GM12878 (cell line): ENCODE data around the gene SRGAP2. TPM values are rescaled to one million over a fixed set of nuclear protein-coding genes. Genes with fewer than 3 reads are reported as not detected.
"Not testable (repeated sequence)": the region's sequence is repeated elsewhere in the genome, so short reads cannot be mapped to it uniquely, and the experiment has no call there.

Experiments
- ATAC-seq: fragments of 200-7000 bp; cut with Tn5 transposase; 3 replicates; pipeline ENCODE4 v1.9.1; 2020; ENCODE audit warnings: mild to moderate bottlenecking, moderate library complexity
- BruUV-seq: library from RNA; stranded (reverse); fragments of 400-500 nt; replicated peaks from 2 replicates; lab custom pipeline; 2021; lab: Mats Ljungman, UMichigan
- CTCF ChIA-PET: fragments of 300-600 bp; sonication (Branson Sonifier 250); formaldehyde crosslinking; extraction: SDS; loops from one replicate; lab custom pipeline; 2021; ENCODE audit warnings: inconsistent platforms; lab: Yijun Ruan, JAX
- POLR2A ChIA-PET: fragments of 350-600 bp; formaldehyde crosslinking; extraction: SDS; loops from one replicate; lab custom pipeline; 2021; ENCODE audit warnings: inconsistent platforms; lab: Charles Lee
- RAD21 ChIA-PET: fragments of 300-600 bp; sonication (Branson Sonifier 250); formaldehyde crosslinking; loops from one replicate; lab custom pipeline; 2023; ENCODE audit warnings: antibody characterized with exemption; ENCODE audit not compliant: unreplicated experiment; lab: Charles Lee
- SMC1A ChIA-PET: fragments of 300-600 bp; sonication (Branson Sonifier 250); formaldehyde crosslinking; loops from one replicate; lab custom pipeline; 2023; ENCODE audit not compliant: unreplicated experiment, uncharacterized antibody; lab: Charles Lee
- DNase-seq: peaks from one replicate; pipeline ENCODE4 v3.0.0-alpha.2; 2011; ENCODE audit warnings: low read depth, low spot score
- FAIRE-seq: peaks from 3 replicates; lab custom pipeline; 2011; peaks lifted over from hg19 to GRCh38; lab: Jason Lieb, UNC
- H2AFZ ChIP-seq: 2 replicates; pipeline ENCODE4 v1.6.0; 2011; ENCODE audit warnings: low read depth, low read length, control low read depth; ENCODE audit not compliant: control insufficient read depth
- H3K27ac ChIP-seq: 2 replicates; pipeline ENCODE4 v1.5.1; 2011; ENCODE audit warnings: control low read depth; ENCODE audit not compliant: control insufficient read depth, insufficient read depth
- H3K27me3 ChIP-seq, 2 experiments: replicated peaks in 1 of 2; 2 replicates each; pipeline versions ENCODE4 v1.6.0 to v1.6.1; 2011; ENCODE audit warnings: low read length in 1 of 2; ENCODE audit not compliant: control insufficient read depth in 2 of 2, insufficient read depth in 2 of 2
- H3K36me3 ChIP-seq, 2 experiments: 2 replicates each; pipeline ENCODE4 v1.5.1; 2011; ENCODE audit warnings: low read length in 1 of 2; ENCODE audit not compliant: control insufficient read depth in 2 of 2, insufficient read depth in 2 of 2
- H3K4me1 ChIP-seq: 2 replicates; pipeline ENCODE4 v1.6.1; 2011; ENCODE audit warnings: mild to moderate bottlenecking, low read length, moderate library complexity, mixed read lengths; ENCODE audit not compliant: control insufficient read depth, insufficient read depth
- H3K4me2 ChIP-seq: 2 replicates; pipeline ENCODE4 v1.6.0; 2011; ENCODE audit warnings: control low read depth; ENCODE audit not compliant: control insufficient read depth, insufficient read depth
- H3K4me3 ChIP-seq: fragments of 200-600 bp; sonication (generic); 2 replicates; pipeline ENCODE4 v1.5.1; 2016
- H3K79me2 ChIP-seq: 2 replicates; pipeline ENCODE4 v1.6.0; 2011; ENCODE audit warnings: low read length; ENCODE audit not compliant: control insufficient read depth, insufficient read depth
- H3K9ac ChIP-seq: 2 replicates; pipeline ENCODE4 v1.8.0; 2011; ENCODE audit warnings: low read length, control low read depth, mixed read lengths; ENCODE audit not compliant: control insufficient read depth, insufficient read depth
- H3K9me3 ChIP-seq: replicated peaks from 3 replicates; pipeline ENCODE4 v1.5.1; 2011; ENCODE audit warnings: mild to moderate bottlenecking, low read length; ENCODE audit not compliant: control insufficient read depth, insufficient read depth
- H4K20me1 ChIP-seq: 2 replicates; pipeline ENCODE4 v1.6.0; 2011; ENCODE audit not compliant: control insufficient read depth, insufficient read depth
- ATF7 ChIP-seq: fragments of 450-650 bp; IDR thresholded peaks from 2 replicates; pipeline ENCODE4 v1.6.1; 2016; ENCODE audit warnings: low read depth, mild to moderate bottlenecking
- BHLHE40 ChIP-seq, 2 experiments: fragments of 450-650 bp in 1 of 2; IDR thresholded peaks; 2 replicates each; pipeline ENCODE4 v1.6.1; 2011 to 2017; ENCODE audit warnings: low read depth in 2 of 2, borderline replicate concordance in 1 of 2, improper control_type of control experiment in 1 of 2, low read length in 1 of 2, mild to moderate bottlenecking in 1 of 2
- CHD2 ChIP-seq: IDR thresholded peaks from 2 replicates; pipeline ENCODE4 v1.6.1; 2011; ENCODE audit warnings: low read depth, low read length, improper control_type of control experiment, borderline replicate concordance
- CREB1 ChIP-seq: IDR thresholded peaks from 2 replicates; pipeline ENCODE4 v1.6.1; 2012; ENCODE audit warnings: low read depth, mild to moderate bottlenecking, inconsistent platforms
- FOS ChIP-seq: IDR thresholded peaks from 3 replicates; pipeline ENCODE4 v1.6.1; 2011; ENCODE audit warnings: borderline replicate concordance; ENCODE audit not compliant: insufficient read length; ENCODE audit errors: extremely low read depth
- HDGF ChIP-seq: fragments of 450-650 bp; IDR thresholded peaks from 2 replicates; pipeline ENCODE4 v1.6.1; 2016; ENCODE audit warnings: antibody characterized with exemption
- NFYB ChIP-seq: IDR thresholded peaks from 2 replicates; pipeline ENCODE4 v1.6.1; 2011; ENCODE audit warnings: low read depth, mild to moderate bottlenecking, low read length, improper control_type of control experiment, moderate library complexity; ENCODE audit not compliant: insufficient read depth
- RFX5 ChIP-seq: IDR thresholded peaks from 2 replicates; pipeline ENCODE4 v1.6.1; 2011; ENCODE audit warnings: low read depth, low read length, improper control_type of control experiment
- SP1 ChIP-seq: IDR thresholded peaks from one replicate; pipeline ENCODE4 v1.6.1; 2011; ENCODE audit warnings: low read depth, low read length
- WGBS: methylation state at CpG from one replicate; pipeline ENCODE4 v1.1.6; 2016; ENCODE audit warnings: low lambda C conversion rate; ENCODE audit not compliant: insufficient replicate concordance, insufficient coverage; ENCODE audit errors: missing lambda C conversion rate; 5-methylcytosine and 5-hydroxymethylcytosine counted together
- in situ Hi-C: fragments of 300-500 bp; cut with MboI; formaldehyde crosslinking; loops from 9 replicates; pipeline ENCODE4 v1.14.3; 2018; ENCODE audit warnings: mixed read lengths
- intact Hi-C: fragments of 100-400 bp; cut with micrococcal nuclease; formaldehyde crosslinking; loops from one replicate; pipeline ENCODE4 v1.14.2; 2022; ENCODE audit not compliant: unreplicated experiment
- polyA plus RNA-seq, 11 experiments: library from polyadenylated mRNA; depleted of rRNA in 4 of 11; unstranded in 6 of 11; stranded (reverse) in 5 of 11; fragments of >200 nt; fragmentation: Nextera tagmentation in 4 of 11; fragmentation: Illumina TruSeq in 1 of 11; extraction: Ambion mirVana in 4 of 11; extraction: Trizol in 1 of 11; gene quantifications; 1 replicate in 1 of 11; 2 replicates in 10 of 11; pipeline versions ENCODE4 v1.2.1 to v1.2.3, GENCODE V29; 2011 to 2016; ENCODE audit warnings: inconsistent platforms in 2 of 11, missing spikeins in 2 of 11, low read depth in 1 of 11
- total RNA-seq, 4 experiments: library from RNA; depleted of rRNA in 3 of 4; stranded (reverse); fragments of >200 nt in 3 of 4; fragmentation: Illumina TruSeq in 1 of 4; extraction: Trizol in 1 of 4; gene quantifications; 2 replicates each; pipeline versions ENCODE4 v1.2.1 to v1.2.3, GENCODE V29; 2013 to 2021
- TF ChIP-seq, protein P1 (sequence below): fragments of 450-650 bp; IDR thresholded peaks from 2 replicates; pipeline ENCODE4 v1.6.1; 2016; ENCODE audit warnings: mild to moderate bottlenecking
- TF ChIP-seq, protein P2 (sequence below): fragments of 450-650 bp; IDR thresholded peaks from 2 replicates; pipeline ENCODE4 v1.6.1; 2017; ENCODE audit warnings: mild to moderate bottlenecking, low read depth, inconsistent platforms; ENCODE audit not compliant: poor library complexity, severe bottlenecking
- TF ChIP-seq, protein P3 (sequence below): fragments of 150-350 bp; IDR thresholded peaks from 2 replicates; pipeline ENCODE4 v1.6.1; 2016; ENCODE audit warnings: low read depth, low read length
- TF ChIP-seq, protein P4 (sequence below): fragments of 450-650 bp; IDR thresholded peaks from 2 replicates; pipeline ENCODE4 v1.6.1; 2014; ENCODE audit warnings: mild to moderate bottlenecking

Gene SRGAP2
- total and polyA plus RNA-seq, 10 of the 15 experiments (the other 5 are each of a cell fraction or from before 2014, with no cell fraction given): 1.2 to 15.0 (median 7.6) TPM

DNA sequence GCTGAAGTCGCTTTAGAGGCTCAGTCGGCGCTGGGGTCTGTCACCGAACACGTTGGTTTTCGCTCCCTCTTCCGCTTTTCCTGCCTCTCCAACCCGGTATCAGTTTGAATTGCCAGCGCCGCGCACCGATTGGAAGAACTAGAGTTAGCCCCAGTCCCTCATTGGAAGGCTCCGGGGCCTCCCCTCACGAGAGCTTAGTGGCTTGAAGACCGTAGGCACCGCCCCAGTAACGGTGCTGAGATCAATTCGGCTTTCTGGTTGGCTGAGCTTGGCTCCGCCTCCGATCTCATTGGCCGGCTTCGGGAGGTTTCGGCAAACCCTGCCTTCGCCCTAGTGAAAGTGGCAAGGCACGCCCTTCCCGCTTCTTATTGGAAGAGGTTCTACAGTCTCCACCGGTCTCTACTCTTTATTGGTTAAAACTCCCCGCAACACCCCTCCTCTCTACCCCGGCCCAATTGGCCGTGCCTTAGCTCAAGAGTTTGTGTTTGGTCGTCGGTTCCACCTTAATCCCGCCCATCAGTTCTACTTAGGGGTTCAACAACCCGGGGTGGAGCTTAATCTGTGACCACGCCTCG, 465 bp upstream of the SRGAP2 start, which contains the start of gene FAM72A:
Gene FAM72A, minus strand, starts transcription at position 51 of the 575 bp plus-strand sequence. CDS start 814 bp downstream, outside the sequence.
- intact Hi-C loops, in situ Hi-C loops, H3K36me3 ChIP-seq, POLR2A ChIA-PET, H3K4me1 ChIP-seq, RAD21 ChIA-PET, H4K20me1 ChIP-seq, H3K4me2 ChIP-seq, H3K79me2 ChIP-seq, H3K9ac ChIP-seq, CTCF ChIA-PET, H3K27ac ChIP-seq, SMC1A ChIA-PET, BruUV-seq, H3K27me3 ChIP-seq, H3K9me3 ChIP-seq: not testable (repeated sequence)
- peak; percentile 88 for ATAC-seq
- DNase-seq: peak; percentile 99
- Histone ChIP-seq H3K4me3 (peak within 1 kb of the TSS; percentile 46; the same call in 1 of the 2 replicates), H2AFZ (peak within 1 kb of the TSS; percentile 44)
- 2% methylated on average over 17 of the region's 36 CpGs for WGBS
- peak; percentile 49 for FAIRE-seq
- TF ChIP-seq RFX5: 0 out of 2 replicates have a peak, but pooled peaks have one; percentile 53
- TF ChIP-seq, protein P1, sequence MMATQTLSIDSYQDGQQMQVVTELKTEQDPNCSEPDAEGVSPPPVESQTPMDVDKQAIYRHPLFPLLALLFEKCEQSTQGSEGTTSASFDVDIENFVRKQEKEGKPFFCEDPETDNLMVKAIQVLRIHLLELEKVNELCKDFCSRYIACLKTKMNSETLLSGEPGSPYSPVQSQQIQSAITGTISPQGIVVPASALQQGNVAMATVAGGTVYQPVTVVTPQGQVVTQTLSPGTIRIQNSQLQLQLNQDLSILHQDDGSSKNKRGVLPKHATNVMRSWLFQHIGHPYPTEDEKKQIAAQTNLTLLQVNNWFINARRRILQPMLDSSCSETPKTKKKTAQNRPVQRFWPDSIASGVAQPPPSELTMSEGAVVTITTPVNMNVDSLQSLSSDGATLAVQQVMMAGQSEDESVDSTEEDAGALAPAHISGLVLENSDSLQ: peak; percentile 69; the same call in 1 of the 2 replicates
- TF ChIP-seq, protein P2, sequence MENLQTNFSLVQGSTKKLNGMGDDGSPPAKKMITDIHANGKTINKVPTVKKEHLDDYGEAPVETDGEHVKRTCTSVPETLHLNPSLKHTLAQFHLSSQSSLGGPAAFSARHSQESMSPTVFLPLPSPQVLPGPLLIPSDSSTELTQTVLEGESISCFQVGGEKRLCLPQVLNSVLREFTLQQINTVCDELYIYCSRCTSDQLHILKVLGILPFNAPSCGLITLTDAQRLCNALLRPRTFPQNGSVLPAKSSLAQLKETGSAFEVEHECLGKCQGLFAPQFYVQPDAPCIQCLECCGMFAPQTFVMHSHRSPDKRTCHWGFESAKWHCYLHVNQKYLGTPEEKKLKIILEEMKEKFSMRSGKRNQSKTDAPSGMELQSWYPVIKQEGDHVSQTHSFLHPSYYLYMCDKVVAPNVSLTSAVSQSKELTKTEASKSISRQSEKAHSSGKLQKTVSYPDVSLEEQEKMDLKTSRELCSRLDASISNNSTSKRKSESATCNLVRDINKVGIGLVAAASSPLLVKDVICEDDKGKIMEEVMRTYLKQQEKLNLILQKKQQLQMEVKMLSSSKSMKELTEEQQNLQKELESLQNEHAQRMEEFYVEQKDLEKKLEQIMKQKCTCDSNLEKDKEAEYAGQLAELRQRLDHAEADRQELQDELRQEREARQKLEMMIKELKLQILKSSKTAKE: peak; percentile 66
- TF ChIP-seq, protein P3, sequence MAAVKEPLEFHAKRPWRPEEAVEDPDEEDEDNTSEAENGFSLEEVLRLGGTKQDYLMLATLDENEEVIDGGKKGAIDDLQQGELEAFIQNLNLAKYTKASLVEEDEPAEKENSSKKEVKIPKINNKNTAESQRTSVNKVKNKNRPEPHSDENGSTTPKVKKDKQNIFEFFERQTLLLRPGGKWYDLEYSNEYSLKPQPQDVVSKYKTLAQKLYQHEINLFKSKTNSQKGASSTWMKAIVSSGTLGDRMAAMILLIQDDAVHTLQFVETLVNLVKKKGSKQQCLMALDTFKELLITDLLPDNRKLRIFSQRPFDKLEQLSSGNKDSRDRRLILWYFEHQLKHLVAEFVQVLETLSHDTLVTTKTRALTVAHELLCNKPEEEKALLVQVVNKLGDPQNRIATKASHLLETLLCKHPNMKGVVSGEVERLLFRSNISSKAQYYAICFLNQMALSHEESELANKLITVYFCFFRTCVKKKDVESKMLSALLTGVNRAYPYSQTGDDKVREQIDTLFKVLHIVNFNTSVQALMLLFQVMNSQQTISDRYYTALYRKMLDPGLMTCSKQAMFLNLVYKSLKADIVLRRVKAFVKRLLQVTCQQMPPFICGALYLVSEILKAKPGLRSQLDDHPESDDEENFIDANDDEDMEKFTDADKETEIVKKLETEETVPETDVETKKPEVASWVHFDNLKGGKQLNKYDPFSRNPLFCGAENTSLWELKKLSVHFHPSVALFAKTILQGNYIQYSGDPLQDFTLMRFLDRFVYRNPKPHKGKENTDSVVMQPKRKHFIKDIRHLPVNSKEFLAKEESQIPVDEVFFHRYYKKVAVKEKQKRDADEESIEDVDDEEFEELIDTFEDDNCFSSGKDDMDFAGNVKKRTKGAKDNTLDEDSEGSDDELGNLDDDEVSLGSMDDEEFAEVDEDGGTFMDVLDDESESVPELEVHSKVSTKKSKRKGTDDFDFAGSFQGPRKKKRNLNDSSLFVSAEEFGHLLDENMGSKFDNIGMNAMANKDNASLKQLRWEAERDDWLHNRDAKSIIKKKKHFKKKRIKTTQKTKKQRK: peak; percentile 73
- peak; percentile 78 for TF ChIP-seq NFYB
- peak; percentile 39 for TF ChIP-seq FOS
- TF ChIP-seq, protein P4, sequence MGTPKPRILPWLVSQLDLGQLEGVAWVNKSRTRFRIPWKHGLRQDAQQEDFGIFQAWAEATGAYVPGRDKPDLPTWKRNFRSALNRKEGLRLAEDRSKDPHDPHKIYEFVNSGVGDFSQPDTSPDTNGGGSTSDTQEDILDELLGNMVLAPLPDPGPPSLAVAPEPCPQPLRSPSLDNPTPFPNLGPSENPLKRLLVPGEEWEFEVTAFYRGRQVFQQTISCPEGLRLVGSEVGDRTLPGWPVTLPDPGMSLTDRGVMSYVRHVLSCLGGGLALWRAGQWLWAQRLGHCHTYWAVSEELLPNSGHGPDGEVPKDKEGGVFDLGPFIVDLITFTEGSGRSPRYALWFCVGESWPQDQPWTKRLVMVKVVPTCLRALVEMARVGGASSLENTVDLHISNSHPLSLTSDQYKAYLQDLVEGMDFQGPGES: peak; percentile 89
- TF ChIP-seq SP1: peak; percentile 89
- 0 out of 2 replicates have a peak, but pooled peaks have one; percentile 33 for TF ChIP-seq ATF7
- 0 out of 2 replicates have a peak, but pooled peaks have one; percentile 59 for TF ChIP-seq CHD2
- peak; percentile 50; the same call in 1 of the 2 replicates for TF ChIP-seq CREB1
- TF ChIP-seq HDGF: 0 out of 2 replicates have a peak, but pooled peaks have one; percentile 59
- TF ChIP-seq BHLHE40 (IDR thresholded peaks at IDR 0.05; ENCODE audit: borderline replicate concordance in 1 of 2, low read depth in 2 of 2, low read length in 1 of 2): peak in 1 of 2 experiments; percentile 64; a peak in 2 of 4 replicates
